8988T (cell line): ENCODE results near the gene SLC24A3.

ENCODE experiments used
- DNase-seq: peaks from one replicate; pipeline ENCODE4 v3.0.0; 2011

The SLC24A3 gene

DNA sequence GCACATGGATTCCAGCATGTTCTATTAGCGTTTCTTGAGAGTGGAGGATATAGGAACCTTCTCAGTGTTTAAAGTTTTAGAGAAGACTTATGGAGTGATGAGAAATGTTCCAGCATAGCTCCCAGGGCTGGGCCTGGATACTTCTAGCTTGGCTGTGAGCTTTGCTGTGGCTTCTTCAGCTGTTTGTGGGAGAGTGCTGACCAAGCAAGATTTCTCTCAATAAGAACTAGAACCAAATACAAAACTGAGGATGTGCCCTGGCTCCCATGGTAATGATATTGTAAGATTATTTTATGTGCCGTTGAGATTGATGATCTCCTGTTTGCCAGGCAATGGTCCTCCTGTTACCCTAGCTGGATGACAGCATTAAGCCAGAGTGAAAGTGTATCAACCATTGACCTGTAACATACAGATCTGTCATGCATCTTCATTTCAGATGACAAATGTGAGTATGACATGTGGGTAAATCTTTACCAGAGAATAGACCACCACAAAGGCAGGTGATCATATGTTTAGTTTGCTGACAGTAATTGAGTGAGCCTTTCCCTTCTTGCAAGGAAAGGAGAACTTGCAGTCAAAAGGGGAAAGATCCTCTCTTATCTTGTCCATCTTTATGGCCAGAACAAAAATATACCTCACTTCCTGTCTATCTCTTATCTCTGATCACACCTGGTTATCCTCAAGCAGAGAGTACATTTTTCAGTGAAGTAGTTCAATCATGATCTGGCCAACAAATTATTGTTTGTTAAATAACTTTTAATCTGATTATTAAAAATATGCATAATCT, 180.1 kb downstream of the SLC24A3 start:
- DNase-seq, result no peak

DNA sequence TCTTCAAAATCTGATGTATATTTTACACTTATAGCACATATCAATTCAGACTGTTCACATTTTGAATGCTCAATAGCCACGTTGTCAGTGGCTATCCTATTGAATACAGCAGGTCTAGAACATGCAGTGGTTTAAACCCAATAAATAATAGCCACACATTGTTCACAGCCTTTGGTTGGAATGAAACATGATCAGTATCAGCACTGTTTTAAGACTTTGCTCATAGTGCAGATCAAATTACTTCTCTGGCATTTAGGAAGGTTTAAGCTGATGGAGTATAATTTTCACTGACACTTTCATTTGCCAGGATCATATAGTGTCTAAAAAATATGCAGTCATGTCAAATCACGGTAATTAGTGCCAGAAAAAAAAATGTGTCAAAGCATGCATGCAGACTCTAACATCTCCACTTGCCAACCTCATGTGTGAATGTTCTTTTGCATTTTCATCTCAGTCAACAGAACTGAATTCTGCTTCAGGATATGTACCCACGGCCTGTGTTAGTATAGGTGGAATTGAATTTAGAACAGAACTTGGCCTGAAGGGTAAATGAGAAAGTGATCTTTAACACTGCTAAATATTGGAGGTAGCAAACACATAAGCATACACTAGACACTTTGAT, 184.1 kb downstream of the SLC24A3 start:
- DNase-seq, result no peak

- no peak for DNase-seq
Measured at GRCh38 chr20:19397226-19397625, 184.8 kb downstream of the SLC24A3 start.

- no peak for DNase-seq
Measured at GRCh38 chr20:19397666-19398065, 185.2 kb downstream of the SLC24A3 start.

- DNase-seq, result no peak
Measured at GRCh38 chr20:19401096-19401495, 188.7 kb downstream of the SLC24A3 start.

GRCh38 chr20:19403549-19403948, 191.1 kb downstream of the SLC24A3 start:
- DNase-seq, result no peak

DNA sequence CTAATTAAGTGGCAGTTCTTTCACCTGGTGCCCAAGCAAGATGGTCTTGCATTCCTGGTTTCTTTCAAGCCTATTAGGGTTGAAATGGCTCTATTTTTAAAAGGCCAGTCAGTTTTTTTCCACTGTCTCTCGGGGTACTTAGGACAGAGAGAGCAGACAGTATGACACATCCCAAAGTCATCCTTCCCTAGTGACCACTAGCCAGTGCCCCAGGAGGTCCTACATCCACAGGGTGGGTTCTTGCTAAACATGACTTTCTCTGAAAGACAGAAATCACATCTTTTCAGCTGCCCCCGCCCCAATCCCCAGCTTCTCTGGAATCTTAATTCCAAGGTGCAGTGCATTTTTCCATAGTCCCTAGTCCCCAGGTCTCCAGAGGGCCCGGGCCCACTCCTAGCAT, 192.4 kb downstream of the SLC24A3 start:
- DNase-seq, result no peak

DNA sequence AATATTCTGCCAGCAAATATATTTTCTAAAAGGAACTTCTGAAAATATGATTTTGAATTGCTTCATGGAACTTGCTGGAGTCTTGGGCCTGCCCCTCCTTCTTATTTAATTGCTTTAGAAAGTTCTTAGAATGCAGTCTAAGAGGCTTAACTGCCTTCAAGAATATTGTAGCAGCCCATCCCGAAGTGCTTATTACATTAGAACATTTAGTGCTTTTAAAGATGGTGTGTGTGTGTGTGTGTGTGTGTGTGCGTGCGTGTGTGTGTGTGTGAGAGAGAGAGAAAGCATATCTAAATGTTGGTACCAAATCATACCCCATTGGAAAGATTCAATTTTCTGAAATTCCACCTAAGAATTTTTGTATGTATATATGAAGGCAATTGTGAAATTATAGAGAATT, 193.5 kb downstream of the SLC24A3 start:
- no peak for DNase-seq

GRCh38 chr20:19406381-19406780, 193.9 kb downstream of the SLC24A3 start:
- DNase-seq, result no peak

- no peak for DNase-seq
Measured at GRCh38 chr20:19407196-19407595, 194.8 kb downstream of the SLC24A3 start.

GRCh38 chr20:19407736-19408135, 195.3 kb downstream of the SLC24A3 start:
- DNase-seq, result no peak

DNA sequence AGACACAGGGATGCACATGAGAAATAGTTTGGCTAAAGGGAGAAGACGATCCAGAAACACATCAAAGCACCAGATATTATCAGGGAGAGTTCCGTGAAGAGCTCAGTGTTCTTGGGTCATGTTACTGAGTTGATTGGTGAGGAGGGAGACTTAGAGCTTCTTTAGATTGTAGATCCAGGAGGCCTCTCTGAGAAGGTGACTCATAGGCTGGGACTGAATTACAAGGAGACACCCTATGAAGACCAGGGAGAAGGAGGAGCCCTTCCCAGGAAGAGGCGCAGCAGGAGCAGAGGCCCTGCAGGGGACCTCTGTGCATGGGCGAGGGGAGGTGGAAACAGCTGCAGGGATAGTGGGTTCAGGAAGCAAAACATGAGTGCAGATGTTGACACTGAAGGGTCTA, 196.5 kb downstream of the SLC24A3 start:
- no peak for DNase-seq

GRCh38 chr20:19411811-19412210, 199.4 kb downstream of the SLC24A3 start:
- no peak for DNase-seq

DNA sequence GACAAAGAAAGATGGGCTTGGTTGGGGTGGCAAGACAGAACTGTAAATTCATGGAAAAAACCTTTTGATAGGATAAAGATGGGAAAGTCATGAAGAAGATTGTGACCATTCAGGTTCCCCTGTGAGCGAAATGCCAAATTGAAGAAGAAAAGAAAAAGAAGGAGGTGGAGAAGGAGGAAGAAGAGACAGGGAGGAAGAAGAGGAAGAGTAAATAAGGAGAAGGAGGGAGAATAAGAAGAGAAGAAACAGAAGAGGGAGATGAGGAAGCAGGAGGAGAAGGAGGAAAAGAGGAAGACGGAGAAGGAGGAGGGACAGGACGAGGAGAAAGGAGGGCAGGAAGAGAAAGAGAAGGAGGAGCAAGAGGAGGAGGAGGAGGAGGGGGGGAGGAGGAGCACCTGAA, 199.8 kb downstream of the SLC24A3 start:
- no peak for DNase-seq

GRCh38 chr20:19414600-19414999, 202.2 kb downstream of the SLC24A3 start:
- DNase-seq, result no peak

DNA sequence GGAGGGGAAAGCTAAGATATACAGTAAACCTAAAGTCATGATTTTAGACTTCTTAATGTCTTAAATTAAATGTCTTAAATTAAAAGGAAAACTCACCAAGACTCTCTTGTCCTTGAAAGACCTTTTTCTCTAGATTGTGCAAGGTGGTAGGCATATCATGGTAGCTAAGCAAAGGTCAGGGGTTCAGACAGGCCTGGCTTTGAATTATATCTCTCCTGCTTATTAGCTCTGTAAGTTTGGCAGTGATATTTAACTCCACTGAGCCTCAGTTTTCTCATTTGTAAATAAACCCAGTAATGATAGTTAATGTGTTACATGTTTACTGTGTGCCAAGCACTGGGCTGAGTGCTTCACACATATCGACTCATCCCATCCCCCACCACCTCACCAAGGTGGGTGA, 203.3 kb downstream of the SLC24A3 start:
- no peak for DNase-seq

- no peak for DNase-seq
Measured at GRCh38 chr20:19416627-19417026, 204.2 kb downstream of the SLC24A3 start.

GRCh38 chr20:19419396-19419795, 207.0 kb downstream of the SLC24A3 start:
- no peak for DNase-seq

- no peak for DNase-seq
Measured at GRCh38 chr20:19423097-19423899, 210.9 kb downstream of the SLC24A3 start.

DNA sequence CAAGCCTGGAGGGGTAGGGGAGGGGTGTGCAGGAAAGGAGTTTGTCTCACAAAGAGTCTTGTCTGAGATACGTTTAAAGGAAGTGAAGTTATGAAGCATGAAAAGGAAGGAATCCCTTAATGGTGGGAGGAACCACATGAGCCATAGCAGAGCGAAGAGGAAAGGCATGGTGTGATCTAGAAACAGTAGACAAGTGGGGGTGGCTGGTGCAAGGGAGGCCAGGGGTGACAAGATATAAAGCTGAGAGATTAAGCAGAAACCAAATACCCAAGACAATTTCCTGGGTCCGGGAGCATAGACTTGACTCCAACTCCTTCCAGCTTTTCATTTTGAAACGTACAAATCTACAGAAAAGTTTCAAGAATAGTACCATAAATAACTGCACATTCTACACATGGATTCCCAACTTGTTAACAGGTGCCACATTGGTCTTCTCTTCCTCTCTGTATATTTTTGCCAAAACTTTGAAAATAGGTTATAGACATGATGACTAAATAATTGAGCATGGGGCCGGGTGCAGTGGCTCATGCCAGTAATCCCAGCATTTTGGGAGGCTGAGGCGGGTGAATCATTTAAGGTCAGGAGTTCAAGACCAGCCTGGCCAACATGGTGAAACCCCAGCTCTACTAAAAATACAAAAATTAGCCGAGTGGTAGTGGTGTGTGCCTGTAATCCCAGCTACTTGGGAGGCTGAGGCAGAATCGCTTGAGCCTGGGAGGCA, 211.6 kb downstream of the SLC24A3 start:
- DNase-seq, result no peak

- DNase-seq, result no peak
Measured at GRCh38 chr20:19426356-19426755, 213.9 kb downstream of the SLC24A3 start.

DNA sequence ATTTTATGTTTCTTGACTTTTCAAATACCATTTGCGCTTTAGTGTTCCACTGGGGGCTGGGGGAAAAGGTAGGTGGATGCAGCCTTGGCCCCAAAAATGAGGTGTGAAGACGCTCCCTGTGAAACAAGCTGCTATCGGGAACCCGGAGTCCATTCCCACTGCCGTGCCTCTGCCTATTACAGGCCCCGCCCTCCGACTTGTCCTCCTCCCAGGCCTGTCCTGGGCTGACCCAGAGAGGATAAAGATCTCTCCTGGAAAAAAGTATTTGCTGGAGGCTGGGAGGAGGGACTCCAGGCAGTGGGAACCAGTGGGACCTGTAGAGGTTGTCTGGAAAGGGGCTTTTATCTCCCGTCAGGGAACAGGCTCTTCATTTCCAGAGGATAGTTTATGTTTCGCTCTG, 215.0 kb downstream of the SLC24A3 start:
- no peak for DNase-seq

GRCh38 chr20:19427913-19428312, 215.5 kb downstream of the SLC24A3 start:
- no peak for DNase-seq
